Esophagus (tissue), 2 donors: ENCODE data around the gene TMEM255A. TPM values are rescaled to one million over a fixed set of nuclear protein-coding genes. Genes with fewer than 3 reads are reported as not detected.

ENCODE experiments used
- H3K27ac ChIP-seq, 2 donors: one replicate each; pipeline ENCODE4 v1.5.1; 2013; ENCODE audit warnings: low read depth in 2 of 2, mild to moderate bottlenecking in 2 of 2, inconsistent platforms in 1 of 2, low read length in 1 of 2, moderate library complexity in 1 of 2
- H3K27me3 ChIP-seq, 2 donors: one replicate each; pipeline ENCODE4 v1.6.1; 2013; ENCODE audit warnings: low read length in 2 of 2, control low read depth in 1 of 2, mild to moderate bottlenecking in 1 of 2; ENCODE audit not compliant: insufficient read depth in 2 of 2, control insufficient read depth in 1 of 2
- H3K36me3 ChIP-seq, 2 donors: one replicate each; pipeline ENCODE4 v1.6.1; 2013; ENCODE audit warnings: low read length in 1 of 2; ENCODE audit not compliant: control insufficient read depth in 2 of 2, insufficient read depth in 2 of 2
- H3K4me1 ChIP-seq, 2 donors: one replicate each; pipeline ENCODE4 v1.6.1; 2013; ENCODE audit warnings: low read length in 1 of 2; ENCODE audit not compliant: control insufficient read depth in 2 of 2, insufficient read depth in 2 of 2
- H3K4me3 ChIP-seq, 2 donors: one replicate each; pipeline ENCODE4 v1.5.1; 2013; ENCODE audit warnings: low read length in 2 of 2, mild to moderate bottlenecking in 2 of 2, low read depth in 1 of 2, moderate library complexity in 1 of 2
- H3K9me3 ChIP-seq, 2 donors: one replicate each; pipeline ENCODE4 v1.6.1; 2013; ENCODE audit warnings: mild to moderate bottlenecking in 2 of 2, low read depth in 1 of 2, low read length in 1 of 2, moderate library complexity in 1 of 2; ENCODE audit not compliant: control insufficient read depth in 2 of 2, insufficient read depth in 1 of 2
- WGBS, 2 donors: extraction: QIAGEN DNeasy Blood & Tissue Kit; methylation state at CpG; one replicate each; pipeline ENCODE4 v1.1.7; 2013; 5-methylcytosine and 5-hydroxymethylcytosine counted together
- polyA plus RNA-seq, 2 donors: library from polyadenylated mRNA; stranded (reverse); fragments of 200-250 nt; gene quantifications; one replicate each; pipeline ENCODE4 v1.2.3, GENCODE V29; 2013
- donor health status: healthy with polysubstance abuse.
- donor health status: Bipolar disorder and iron deficiency.

The TMEM255A gene
- polyA plus RNA-seq, 2 donors = 0.10 to 0.59 TPM

DNA sequence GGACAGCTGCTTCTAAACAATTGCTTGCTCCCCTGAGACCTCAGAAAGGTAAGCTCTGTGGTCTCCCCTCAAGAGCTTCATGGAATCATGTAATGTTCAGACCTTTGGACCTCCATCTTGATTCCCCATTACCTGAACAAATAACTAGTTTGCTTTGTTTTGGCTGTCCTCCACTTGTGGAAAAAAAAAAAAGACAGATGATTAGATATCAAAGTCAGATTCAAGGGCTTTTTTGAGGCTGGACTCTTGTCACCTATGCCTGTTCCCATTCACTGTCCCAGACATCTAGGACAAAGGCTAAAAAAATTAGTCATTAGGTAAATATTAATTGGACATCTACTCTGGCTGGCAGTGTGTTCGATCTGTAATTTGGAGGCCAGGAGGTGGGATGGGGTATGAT is 13.3 kb downstream of the TMEM255A start:
- H3K4me3 ChIP-seq = no peak overlapping the region
- 63 to 85% methylated on average over 1 of the region's 1 CpG for WGBS, 2 donors
- no peaks in the 10 kb centered on the region for H3K9me3 ChIP-seq
- H3K4me1 ChIP-seq = no peaks in the 10 kb centered on the region
- H3K36me3 ChIP-seq = no peaks in the 10 kb centered on the region
- no peaks in the 10 kb centered on the region for H3K27me3 ChIP-seq
- H3K27ac ChIP-seq = no peak overlapping the region

GRCh38 chrX:120294651-120295050 is 16.6 kb downstream of the TMEM255A start:
- Histone ChIP-seq H3K27ac (no peak overlapping the region), H3K36me3 (no peaks in the 10 kb centered on the region), H3K4me3 (no peak overlapping the region), H3K4me1 (no peaks in the 10 kb centered on the region), H3K9me3 (no peaks in the 10 kb centered on the region), H3K27me3 (no peaks in the 10 kb centered on the region)

DNA sequence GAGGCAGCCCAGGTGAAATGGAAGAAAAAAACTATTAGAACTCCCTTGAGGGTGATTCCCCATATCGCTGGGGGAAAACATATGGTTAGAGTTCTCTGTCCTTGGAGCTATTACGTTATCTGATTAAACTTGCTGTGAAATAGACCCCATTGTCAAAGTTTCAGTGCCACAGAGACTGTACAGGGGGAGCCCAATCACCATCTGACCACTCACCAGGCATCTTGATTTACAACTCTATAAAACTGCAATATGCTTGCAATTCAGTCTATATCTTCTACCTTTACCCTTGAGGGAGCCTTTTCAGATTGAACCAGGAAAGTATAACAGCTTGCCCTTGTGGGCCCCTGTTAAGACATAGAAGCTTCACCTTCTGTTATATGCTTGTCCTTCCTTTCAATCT is 18.2 kb downstream of the TMEM255A start:
- WGBS, 2 donors = 44 to 84% methylated on average over 2 of the region's 2 CpGs
- Histone ChIP-seq H3K27ac (no peak overlapping the region), H3K36me3 (no peaks in the 10 kb centered on the region), H3K4me3 (no peak overlapping the region), H3K27me3 (no peaks in the 10 kb centered on the region), H3K9me3 (no peaks in the 10 kb centered on the region), H3K4me1 (no peaks in the 10 kb centered on the region)

DNA sequence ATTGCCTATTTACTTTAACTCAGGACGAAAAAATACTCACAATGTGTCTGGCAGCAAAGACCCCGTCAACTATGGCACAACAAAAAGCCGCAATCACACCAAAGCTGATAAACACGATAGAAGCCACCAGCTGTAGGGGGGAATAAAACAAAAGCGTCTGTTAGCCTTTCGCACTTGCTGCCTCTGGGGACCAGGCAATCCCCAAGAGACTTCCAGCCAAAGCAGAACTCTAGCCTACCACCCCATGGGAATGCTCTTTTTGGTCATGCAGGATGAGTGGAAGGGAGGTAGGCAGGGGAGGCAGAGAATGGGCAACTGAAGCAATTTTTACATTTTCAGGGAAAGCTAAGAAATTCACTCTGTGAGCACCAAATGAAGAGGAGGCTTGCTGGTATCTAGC is 20.1 kb downstream of the TMEM255A start:
- 79 to 92% methylated on average over 6 of the region's 6 CpGs for WGBS, 2 donors
- Histone ChIP-seq H3K4me1 (no peaks in the 10 kb centered on the region), H3K27ac (no peak overlapping the region), H3K9me3 (no peaks in the 10 kb centered on the region), H3K4me3 (no peak overlapping the region), H3K27me3 (no peaks in the 10 kb centered on the region), H3K36me3 (no peaks in the 10 kb centered on the region)

- no peaks in the 10 kb centered on the region for H3K36me3 ChIP-seq
- H3K9me3 ChIP-seq = no peaks in the 10 kb centered on the region
- H3K27me3 ChIP-seq = no peaks in the 10 kb centered on the region
- H3K4me1 ChIP-seq = no peaks in the 10 kb centered on the region
- H3K27ac ChIP-seq = no peak overlapping the region
- no peak overlapping the region for H3K4me3 ChIP-seq
These were observed 21.2 kb downstream of the TMEM255A start for GRCh38 chrX:120290107-120290506.

- no peaks in the 10 kb centered on the region for H3K36me3 ChIP-seq
- H3K27ac ChIP-seq = no peak overlapping the region
- no peaks in the 10 kb centered on the region for H3K27me3 ChIP-seq
- no peak overlapping the region for H3K4me3 ChIP-seq
- WGBS, 2 donors = 49 to 68% methylated on average over 3 of the region's 3 CpGs
- H3K4me1 ChIP-seq = no peaks in the 10 kb centered on the region
- no peaks in the 10 kb centered on the region for H3K9me3 ChIP-seq
These were observed 23.6 kb downstream of the TMEM255A start for GRCh38 chrX:120287513-120288112.

DNA sequence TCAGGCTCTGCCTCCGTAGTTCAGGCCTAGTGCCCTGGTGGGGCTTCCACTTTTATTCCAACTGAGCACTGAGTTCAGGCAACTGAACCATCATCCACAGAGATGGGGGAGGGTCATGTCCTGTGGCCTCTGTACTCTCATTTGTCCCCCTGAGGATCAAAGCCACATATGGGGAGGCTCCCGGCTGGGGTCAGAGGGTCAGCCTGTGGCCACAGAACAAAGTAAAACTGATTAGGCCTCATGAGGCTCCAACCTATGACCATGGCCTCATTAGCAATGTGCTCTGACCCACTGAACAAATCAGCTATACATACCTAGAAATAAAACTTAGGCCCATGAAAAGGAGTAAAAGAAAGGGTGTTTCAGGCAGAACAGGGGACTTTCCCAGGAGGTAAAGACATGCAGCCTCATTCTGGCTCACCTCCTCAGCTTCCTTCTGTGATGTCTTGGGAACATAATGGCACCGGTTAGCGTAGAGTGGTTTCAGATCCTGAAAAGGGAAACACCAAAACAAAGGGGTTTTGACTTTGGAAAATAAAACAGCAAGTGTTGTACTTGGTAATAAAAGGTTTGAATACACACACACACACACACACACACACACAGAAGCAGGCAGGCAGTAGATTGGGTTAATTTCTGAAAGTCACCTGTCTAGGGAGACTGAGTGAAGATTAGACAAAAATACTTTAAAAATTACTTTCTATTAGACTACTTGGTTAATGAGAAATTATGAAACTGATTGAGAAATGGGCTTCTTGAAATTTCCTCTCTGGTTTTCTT is 24.3 kb downstream of the TMEM255A start:
- H3K4me3 ChIP-seq = no peak overlapping the region
- H3K36me3 ChIP-seq = no peaks in the 10 kb centered on the region
- no peak overlapping the region for H3K27ac ChIP-seq
- 77 to 81% methylated on average over 4 of the region's 4 CpGs for WGBS, 2 donors
- H3K9me3 ChIP-seq = no peaks in the 10 kb centered on the region
- no peaks in the 10 kb centered on the region for H3K27me3 ChIP-seq
- H3K4me1 ChIP-seq = no peaks in the 10 kb centered on the region

DNA sequence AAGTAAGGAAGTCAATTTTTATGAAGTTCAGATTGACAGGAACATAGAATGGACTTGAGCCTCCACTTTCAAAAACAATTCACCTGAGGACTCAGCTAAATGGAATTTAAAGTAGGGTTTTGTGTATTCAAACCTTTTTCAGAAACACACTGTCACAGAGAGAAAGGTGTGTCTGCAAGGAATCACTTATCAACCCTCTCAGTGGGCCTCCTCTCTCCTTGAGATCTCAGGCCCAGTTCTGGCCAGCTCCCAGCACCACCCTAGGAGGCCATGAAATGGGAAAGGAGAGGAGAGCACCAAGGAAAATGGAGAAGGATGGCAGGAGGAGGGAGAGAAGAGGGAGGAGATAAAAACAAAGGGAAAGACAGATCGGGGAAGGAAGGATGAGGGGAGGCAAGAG is 28.6 kb downstream of the TMEM255A start:
- H3K4me3 ChIP-seq = no peak overlapping the region
- no peak overlapping the region for H3K27ac ChIP-seq
- H3K27me3 ChIP-seq = no peaks in the 10 kb centered on the region
- 56 to 85% methylated on average over 1 of the region's 1 CpG for WGBS, 2 donors
- no peaks in the 10 kb centered on the region for H3K36me3 ChIP-seq
- H3K4me1 ChIP-seq = no peaks in the 10 kb centered on the region
- no peaks in the 10 kb centered on the region for H3K9me3 ChIP-seq

DNA sequence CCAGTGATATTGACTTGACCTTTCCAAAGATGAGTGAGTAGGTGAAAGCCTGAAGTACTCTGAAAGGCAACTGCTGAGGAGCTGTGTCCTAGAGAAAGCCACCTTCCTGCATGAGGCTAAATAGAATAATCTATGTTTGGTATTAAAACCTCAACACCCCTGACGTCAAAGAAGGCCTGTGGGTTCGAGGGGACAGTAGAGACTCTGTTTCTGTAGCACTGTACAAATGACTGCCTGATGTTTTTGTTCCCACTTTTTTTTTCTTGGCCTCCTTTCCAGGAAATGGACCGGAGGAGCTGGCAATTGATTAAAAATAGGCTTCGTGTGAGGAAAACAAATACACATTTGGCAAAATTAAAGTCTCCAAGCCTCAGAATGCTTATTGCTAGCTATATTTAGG is 29.5 kb downstream of the TMEM255A start:
- H3K36me3 ChIP-seq = no peaks in the 10 kb centered on the region
- H3K27me3 ChIP-seq = no peaks in the 10 kb centered on the region
- no peak overlapping the region for H3K4me3 ChIP-seq
- 38 to 51% methylated on average over 4 of the region's 4 CpGs for WGBS, 2 donors
- H3K9me3 ChIP-seq = no peaks in the 10 kb centered on the region
- H3K27ac ChIP-seq = no peak overlapping the region
- H3K4me1 ChIP-seq = no peaks in the 10 kb centered on the region

- Histone ChIP-seq H3K36me3 (no peaks in the 10 kb centered on the region), H3K4me1 (no peaks in the 10 kb centered on the region), H3K27me3 (no peaks in the 10 kb centered on the region), H3K9me3 (no peaks in the 10 kb centered on the region), H3K4me3 (no peak overlapping the region), H3K27ac (no peak overlapping the region)
- WGBS, 2 donors = 70 to 90% methylated on average over 10 of the region's 10 CpGs
These were observed 30.1 kb downstream of the TMEM255A start for GRCh38 chrX:120281021-120281624.
